ENCODE measurements around the gene PRR22.

DNA sequence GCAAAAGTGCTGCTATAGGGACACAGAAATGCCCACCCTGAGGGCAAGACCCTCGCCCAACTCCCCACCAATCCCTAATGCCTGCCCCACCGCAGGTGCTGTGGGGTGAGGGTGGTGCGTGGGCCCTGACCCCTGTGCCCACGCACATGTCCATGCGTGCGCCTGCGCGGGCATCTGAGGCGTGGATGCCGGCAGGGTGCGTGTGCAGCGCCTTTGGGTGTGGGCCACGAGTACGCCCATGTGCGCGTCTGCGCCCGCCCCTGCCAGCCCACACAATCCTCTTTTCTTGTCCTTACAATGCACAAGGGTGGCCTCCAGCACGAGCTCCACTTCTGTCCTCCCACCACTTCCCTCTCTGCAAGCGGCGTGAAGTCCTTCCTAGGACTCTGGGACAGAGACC is 40.6 kb upstream of the PRR22 start:
- TF ChIP-seq, protein P1, sequence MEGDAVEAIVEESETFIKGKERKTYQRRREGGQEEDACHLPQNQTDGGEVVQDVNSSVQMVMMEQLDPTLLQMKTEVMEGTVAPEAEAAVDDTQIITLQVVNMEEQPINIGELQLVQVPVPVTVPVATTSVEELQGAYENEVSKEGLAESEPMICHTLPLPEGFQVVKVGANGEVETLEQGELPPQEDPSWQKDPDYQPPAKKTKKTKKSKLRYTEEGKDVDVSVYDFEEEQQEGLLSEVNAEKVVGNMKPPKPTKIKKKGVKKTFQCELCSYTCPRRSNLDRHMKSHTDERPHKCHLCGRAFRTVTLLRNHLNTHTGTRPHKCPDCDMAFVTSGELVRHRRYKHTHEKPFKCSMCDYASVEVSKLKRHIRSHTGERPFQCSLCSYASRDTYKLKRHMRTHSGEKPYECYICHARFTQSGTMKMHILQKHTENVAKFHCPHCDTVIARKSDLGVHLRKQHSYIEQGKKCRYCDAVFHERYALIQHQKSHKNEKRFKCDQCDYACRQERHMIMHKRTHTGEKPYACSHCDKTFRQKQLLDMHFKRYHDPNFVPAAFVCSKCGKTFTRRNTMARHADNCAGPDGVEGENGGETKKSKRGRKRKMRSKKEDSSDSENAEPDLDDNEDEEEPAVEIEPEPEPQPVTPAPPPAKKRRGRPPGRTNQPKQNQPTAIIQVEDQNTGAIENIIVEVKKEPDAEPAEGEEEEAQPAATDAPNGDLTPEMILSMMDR (IDR thresholded peaks at IDR 0.05; ENCODE audit: low read length) = no peak
- no peak for TF ChIP-seq EZH2phosphoT487 (IDR thresholded peaks at IDR 0.05; ENCODE audit: low read length)
